Measurements from ENCODE around the gene TST.

The TST gene

GRCh38 chr22:37053310-37054055 lies 34.2 kb upstream of the TST start:
- DNase-seq = no peak

- DNase-seq = no peak
These were observed 33.4 kb upstream of the TST start for GRCh38 chr22:37052386-37053309.

GRCh38 chr22:37051391-37052385 lies 32.4 kb upstream of the TST start, which contains the start of gene KCTD17:
KCTD17 (plus strand) TSS chr22:37051742; CDS start chr22:37051761, 19 bp downstream.
- peak; percentile 71 for DNase-seq

- no peak for DNase-seq
These were observed 31.7 kb upstream of the TST start for GRCh38 chr22:37050913-37051312.

- no peak for DNase-seq
These were observed 30.0 kb upstream of the TST start for GRCh38 chr22:37049224-37049623.

GRCh38 chr22:37048133-37048532 lies 28.9 kb upstream of the TST start:
- DNase-seq = no peak

DNA sequence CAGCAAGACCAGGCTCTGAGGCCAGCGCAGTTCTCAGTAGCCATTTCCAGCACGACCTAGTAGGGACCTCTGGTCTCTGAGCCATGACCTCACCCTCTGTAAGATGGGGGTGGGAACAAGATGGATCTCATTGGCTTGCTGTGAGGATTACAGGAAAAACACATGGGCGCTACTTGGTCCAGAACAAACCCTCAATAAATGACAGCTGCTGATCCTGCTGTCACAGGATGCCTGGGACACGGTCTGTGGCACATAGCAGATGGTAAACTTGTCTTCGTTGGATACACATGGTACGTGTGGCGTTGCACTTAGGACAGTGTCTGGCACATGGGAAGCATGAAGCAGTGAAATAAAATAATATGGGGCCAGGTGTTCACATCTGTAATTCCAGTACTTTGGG lies 27.8 kb upstream of the TST start:
- no peak for DNase-seq

GRCh38 chr22:37046589-37046988 lies 27.3 kb upstream of the TST start:
- no peak for DNase-seq

DNA sequence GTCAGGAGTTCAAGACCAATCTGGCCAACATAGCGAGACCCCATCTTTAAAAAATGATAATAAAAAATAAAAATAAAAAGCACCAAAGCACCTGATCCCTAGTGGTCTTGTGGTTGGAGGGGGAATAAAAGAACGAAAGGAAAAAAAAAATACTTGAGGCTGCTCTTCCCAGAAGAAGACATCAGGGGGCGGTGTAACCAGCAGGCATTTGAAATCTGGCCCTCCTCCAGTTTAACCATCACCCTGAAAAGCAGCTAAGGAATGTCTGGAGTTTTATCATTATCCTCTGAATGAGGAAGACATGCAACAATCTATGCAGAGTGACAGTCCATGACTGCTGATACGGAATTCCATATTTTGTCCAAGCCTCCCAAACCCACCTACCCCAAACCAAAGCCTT lies 26.7 kb upstream of the TST start:
- no peak for DNase-seq

GRCh38 chr22:37044634-37045625 lies 25.7 kb upstream of the TST start:
- no peak for DNase-seq

DNA sequence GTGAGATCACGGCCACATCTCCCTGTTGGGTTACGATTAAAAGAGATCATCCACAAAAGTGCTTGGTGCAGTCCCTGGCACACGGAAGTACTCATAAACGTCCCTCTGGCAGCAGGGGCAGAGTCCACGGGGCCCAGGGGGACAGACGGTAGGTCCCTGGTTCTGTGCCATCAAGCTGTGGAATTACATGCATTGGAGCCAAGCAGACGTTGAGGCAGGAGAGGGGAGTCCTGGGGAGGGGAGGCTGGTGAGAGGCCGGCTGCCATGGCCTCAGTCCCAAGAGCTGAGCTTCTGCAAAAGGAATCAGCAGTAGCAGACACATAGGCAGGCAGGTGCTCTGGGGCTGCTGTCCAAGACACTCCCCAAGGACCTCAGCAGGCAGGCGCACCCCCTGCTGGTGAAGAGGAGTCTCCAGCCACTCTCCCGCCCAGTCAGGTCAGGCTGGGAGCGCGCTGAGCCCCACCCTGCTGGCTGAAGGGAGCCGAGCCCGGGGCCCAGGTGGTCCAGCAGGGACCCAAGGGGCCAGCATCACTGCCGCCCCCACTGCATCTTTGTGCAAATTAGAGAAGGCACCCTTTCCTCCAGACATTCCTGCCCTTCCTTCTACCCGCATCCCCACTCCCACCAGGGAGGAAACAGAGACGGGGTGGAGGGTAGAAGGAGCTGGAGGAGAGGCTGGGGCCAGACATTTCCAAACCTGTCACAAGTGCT lies 24.7 kb upstream of the TST start:
- DNase-seq = peak; percentile 9

DNA sequence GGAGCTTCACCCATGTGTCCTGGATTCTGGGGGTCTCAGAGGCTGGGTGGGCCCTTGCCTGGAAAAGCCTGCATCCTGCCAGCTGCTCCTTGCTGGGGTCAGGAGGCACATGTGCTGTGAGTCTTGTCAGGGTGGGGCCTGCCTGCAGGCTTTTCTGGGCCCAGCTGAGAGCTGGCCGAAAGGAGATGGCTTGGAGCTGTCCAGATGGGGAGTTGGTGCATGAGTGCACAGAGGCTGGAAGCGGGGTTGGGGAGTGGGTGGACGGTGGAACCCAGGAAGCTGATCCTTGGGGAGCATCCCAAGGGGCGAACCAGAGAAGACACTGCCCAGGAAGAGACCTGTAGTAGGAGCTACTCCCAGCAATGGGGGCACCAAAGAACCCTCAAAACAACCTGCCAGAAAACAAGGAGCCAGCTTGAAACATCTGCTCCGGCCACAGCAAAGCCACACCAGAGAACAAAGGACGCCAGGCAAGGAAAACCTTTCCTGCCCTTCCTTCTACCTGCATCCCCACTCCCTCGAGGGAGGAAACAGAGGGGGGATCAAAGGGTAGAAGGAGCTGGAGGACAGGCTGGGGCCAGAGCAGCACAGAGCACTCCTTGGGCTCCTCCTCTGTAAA lies 24.1 kb upstream of the TST start:
- DNase-seq = no peak

- DNase-seq = no peak
These were observed 20.2 kb upstream of the TST start for GRCh38 chr22:37039466-37039865.

DNA sequence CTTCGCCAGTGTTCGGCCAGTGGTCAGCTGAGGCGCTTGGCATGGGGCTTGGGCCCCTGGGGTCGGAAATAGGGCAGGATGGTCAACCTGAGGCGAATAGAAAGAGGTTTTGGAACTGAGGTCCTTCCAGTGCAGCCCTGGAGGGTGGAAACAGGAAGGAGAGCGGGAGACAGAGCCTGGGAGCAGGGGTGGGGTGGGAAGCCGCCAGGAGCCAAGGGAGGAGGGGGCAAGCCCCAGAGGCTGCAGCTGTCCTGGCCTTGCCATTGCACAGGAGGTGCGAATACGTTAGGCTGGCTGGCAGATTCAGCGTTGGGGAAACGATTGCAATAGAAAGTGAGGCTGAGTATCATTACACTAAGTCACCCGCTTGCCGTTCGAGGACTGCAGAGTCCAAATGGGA lies 18.4 kb upstream of the TST start:
- no peak for DNase-seq

DNA sequence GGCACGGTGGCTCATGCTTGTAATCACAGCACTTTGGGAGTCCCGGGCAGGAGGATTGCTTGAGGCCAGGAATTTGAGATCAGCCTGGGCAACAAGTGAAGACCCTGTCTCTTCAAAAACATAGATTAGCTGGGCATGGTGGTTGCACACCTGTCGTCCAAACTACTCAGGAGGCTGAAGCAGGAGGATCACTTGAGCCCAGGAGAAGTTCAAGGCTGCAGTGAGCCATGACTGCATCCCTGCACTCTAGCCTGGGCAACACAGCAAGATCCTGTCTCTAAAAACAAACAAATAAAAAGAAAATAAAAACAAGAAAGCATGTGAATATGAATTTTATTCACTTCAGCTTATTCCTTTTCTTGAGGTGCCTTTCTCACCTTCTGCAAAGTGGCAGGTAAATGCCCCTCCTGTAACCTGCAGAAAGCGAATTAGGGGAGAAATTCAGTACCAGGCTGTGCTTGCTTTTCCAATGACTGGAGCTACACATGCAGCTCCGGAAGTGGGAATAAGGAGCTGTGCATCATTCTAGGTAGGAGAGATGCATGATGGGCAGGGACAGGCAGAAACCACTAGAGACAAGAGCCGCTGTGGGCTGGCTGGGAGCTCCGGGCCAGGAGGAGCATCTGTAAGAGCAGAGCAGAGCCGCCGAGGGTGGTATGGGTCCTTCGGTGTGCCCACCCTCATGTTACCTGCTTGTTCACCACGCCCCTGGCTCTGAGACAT lies 17.6 kb upstream of the TST start:
- DNase-seq = no peak

DNA sequence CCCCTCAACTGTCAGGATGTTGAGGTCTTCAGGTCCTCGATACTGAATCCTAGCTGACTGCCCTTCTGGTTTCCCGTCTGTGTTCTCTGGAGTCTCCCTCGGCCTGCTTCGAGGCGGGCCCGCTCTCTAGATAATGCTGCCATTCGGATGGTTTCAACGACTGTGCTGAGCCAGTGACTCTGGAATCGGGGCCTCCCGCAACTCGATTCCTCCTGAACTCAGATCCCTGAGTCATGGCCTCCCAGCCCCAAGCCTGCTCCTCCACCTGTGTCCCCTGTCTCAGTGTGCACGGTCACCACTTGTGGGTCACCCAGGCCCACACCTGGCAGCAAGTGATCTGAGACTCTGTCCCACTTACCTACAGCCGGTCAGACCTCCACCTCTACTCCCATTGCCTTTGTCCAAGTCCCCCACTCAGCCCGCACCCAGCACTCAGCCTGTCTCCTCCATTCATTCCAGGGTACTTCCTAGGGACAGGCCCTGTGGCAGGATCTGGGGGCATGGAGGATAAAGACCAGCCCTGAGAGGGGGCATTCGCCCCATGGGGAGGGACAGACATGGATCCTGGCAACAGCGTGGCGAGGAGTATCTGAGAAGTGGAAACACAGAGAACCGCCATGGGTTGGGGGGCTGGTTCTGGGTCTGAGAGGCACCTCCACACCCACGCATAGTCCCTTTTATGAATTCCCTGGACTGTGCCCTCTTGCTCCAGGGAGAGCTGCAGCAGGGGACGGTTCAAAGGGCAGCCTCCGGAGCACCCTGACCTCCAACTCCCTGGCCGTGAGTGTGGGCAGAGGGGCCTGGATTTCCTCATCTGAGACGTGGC lies 14.6 kb upstream of the TST start:
- no peak for DNase-seq

- no peak for DNase-seq
These were observed 13.6 kb upstream of the TST start for GRCh38 chr22:37032535-37033460.

- DNase-seq = no peak
These were observed 12.9 kb upstream of the TST start for GRCh38 chr22:37032134-37032534.

Measured in stimulated activated naive CD4-positive, alpha-beta T cell treated with Interleukin-2 at 50 U/mL for 16 hours (primary cell).